Colonic mucosa (tissue), 4 donors: ENCODE results near the gene ACTRT2. TPM values are rescaled to one million over a fixed set of nuclear protein-coding genes. Genes with fewer than 3 reads are reported as not detected.

Source experiments
- DNase-seq: peaks from one replicate; pipeline ENCODE4 v3.0.0-alpha.2; 2020
- H3K27ac ChIP-seq: fragments of 200-600 bp; one replicate; pipeline ENCODE4 v1.8.0; 2021
- H3K27me3 ChIP-seq: fragments of 200-600 bp; one replicate; pipeline ENCODE4 v1.8.0; 2021
- H3K36me3 ChIP-seq: fragments of 200-600 bp; one replicate; pipeline ENCODE4 v1.8.0; 2021
- H3K4me1 ChIP-seq: fragments of 200-600 bp; one replicate; pipeline ENCODE4 v1.8.0; 2021; ENCODE audit warnings: mild to moderate bottlenecking
- H3K4me3 ChIP-seq: fragments of 200-600 bp; one replicate; pipeline ENCODE4 v1.8.0; 2021
- H3K9ac ChIP-seq, 2 donors: one replicate each; pipeline ENCODE4 v1.7.0; 2013; ENCODE audit warnings: control low read depth in 2 of 2, low read depth in 2 of 2, low read length in 2 of 2
- H3K9me3 ChIP-seq: fragments of 200-600 bp; one replicate; pipeline ENCODE4 v1.8.0; 2021
- CTCF ChIP-seq: fragments of 200-600 bp; IDR thresholded peaks from one replicate; pipeline ENCODE4 v1.8.0; 2022; ENCODE audit warnings: antibody characterized with exemption, mild to moderate bottlenecking
- intact Hi-C: fragments of 100-400 bp; cut with DNase I; formaldehyde crosslinking; loops from one replicate; pipeline ENCODE4 v1.14.1; 2022
- total RNA-seq, 2 donors: library from RNA; stranded (reverse); fragmentation: NEBNext Ultra II Directional in 1 of 2; extraction: Animal tissue kit (Norgen Biotek cat#: 25700) in 1 of 2; gene quantifications; one replicate each; pipeline ENCODE4 v1.2.1, GENCODE V29; 2021
- donor health status: healthy.
- donor health status: DM: no; HTN: no; CAD: no.
- donor health status: DM: no; HTN: no; CAD: no.

ACTRT2 gene
- total RNA-seq, 2 donors from 2014 or later, result not detected

GRCh38 chr1:3019516-3020051 is 1.7 kb upstream of the ACTRT2 start:
- no peaks in the 10 kb centered on the region for H3K4me1 ChIP-seq
- no peak overlapping the region for H3K9ac ChIP-seq
- TF ChIP-seq CTCF, result no peak
- intact Hi-C loops, result no loop called here
- no peaks in the 10 kb centered on the region for H3K36me3 ChIP-seq
- H3K27me3 ChIP-seq, result no peaks in the 10 kb centered on the region
- no peak overlapping the region for H3K27ac ChIP-seq
- H3K9me3 ChIP-seq, result no peaks in the 10 kb centered on the region
- H3K4me3 ChIP-seq, result no peak overlapping the region
- DNase-seq, result no peak

- Histone ChIP-seq H3K27ac (no peak overlapping the region), H3K36me3 (no peaks in the 10 kb centered on the region), H3K4me3 (no peak overlapping the region), H3K27me3 (no peaks in the 10 kb centered on the region), H3K9me3 (no peaks in the 10 kb centered on the region), H3K4me1 (no peaks in the 10 kb centered on the region), H3K9ac (no peak overlapping the region)
- TF ChIP-seq CTCF, result no peak
- intact Hi-C loops, result no loop called here
- DNase-seq, result no peak
Observed at GRCh38 chr1:3020263-3020909, 881 bp upstream of the ACTRT2 start.

GRCh38 chr1:3021801-3022401 is 634 bp downstream of the ACTRT2 start:
- H3K9ac ChIP-seq, result no peak overlapping the region
- intact Hi-C loops, result no loop called here
- H3K4me3 ChIP-seq, result no peak overlapping the region
- H3K9me3 ChIP-seq, result no peaks in the 10 kb centered on the region
- H3K4me1 ChIP-seq, result no peaks in the 10 kb centered on the region
- H3K27ac ChIP-seq, result no peak overlapping the region
- H3K36me3 ChIP-seq, result no peaks in the 10 kb centered on the region
- no peaks in the 10 kb centered on the region for H3K27me3 ChIP-seq
- TF ChIP-seq CTCF, result no peak
- no peak for DNase-seq

GRCh38 chr1:3022511-3022973 is 1.3 kb downstream of the ACTRT2 start:
- H3K27ac ChIP-seq, result no peak overlapping the region
- DNase-seq, result no peak
- TF ChIP-seq CTCF, result no peak
- H3K9ac ChIP-seq, result no peak overlapping the region
- no peaks in the 10 kb centered on the region for H3K36me3 ChIP-seq
- H3K4me1 ChIP-seq, result no peaks in the 10 kb centered on the region
- intact Hi-C loops, result no loop called here
- H3K9me3 ChIP-seq, result no peaks in the 10 kb centered on the region
- H3K4me3 ChIP-seq, result no peak overlapping the region
- H3K27me3 ChIP-seq, result no peaks in the 10 kb centered on the region

GRCh38 chr1:3022976-3023375 is 1.7 kb downstream of the ACTRT2 start:
- no peaks in the 10 kb centered on the region for H3K4me1 ChIP-seq
- DNase-seq, result no peak
- no peaks in the 10 kb centered on the region for H3K36me3 ChIP-seq
- H3K27ac ChIP-seq, result no peak overlapping the region
- intact Hi-C loops, result no loop called here
- no peaks in the 10 kb centered on the region for H3K9me3 ChIP-seq
- H3K27me3 ChIP-seq, result no peaks in the 10 kb centered on the region
- TF ChIP-seq CTCF, result no peak
- H3K4me3 ChIP-seq, result no peak overlapping the region
- H3K9ac ChIP-seq, result no peak overlapping the region
